Jurkat, Clone E6-1 (cell line): ENCODE data around the gene NUP214. TPM values are rescaled to one million over a fixed set of nuclear protein-coding genes. Genes with fewer than 3 reads are reported as not detected.

ENCODE experiments used
- DNase-seq: peaks from one replicate; pipeline ENCODE4 v3.0.0-alpha.2; 2011; ENCODE audit warnings: low read depth, low spot score
- H3K4me3 ChIP-seq: 2 replicates; pipeline ENCODE4 v1.5.1; 2011; ENCODE audit warnings: mild to moderate bottlenecking, low read length, control low read depth, moderate library complexity
- polyA plus RNA-seq: library from polyadenylated mRNA; unstranded; fragments of >200 nt; gene quantifications from one replicate; pipeline ENCODE4 v1.2.1, GENCODE V29; 2012; ENCODE audit warnings: missing spikeins; ENCODE audit not compliant: insufficient read length, insufficient read depth

NUP214 gene
- 35.0 TPM for polyA plus RNA-seq

- peak; percentile 95 for DNase-seq
- peak within 1 kb of the TSS; percentile 83 for H3K4me3 ChIP-seq
These were observed at the start of gene NUP214 for GRCh38 chr9:131125288-131126058. NUP214 (plus strand) TSS chr9:131125586; CDS start chr9:131125705, 119 bp downstream.

DNA sequence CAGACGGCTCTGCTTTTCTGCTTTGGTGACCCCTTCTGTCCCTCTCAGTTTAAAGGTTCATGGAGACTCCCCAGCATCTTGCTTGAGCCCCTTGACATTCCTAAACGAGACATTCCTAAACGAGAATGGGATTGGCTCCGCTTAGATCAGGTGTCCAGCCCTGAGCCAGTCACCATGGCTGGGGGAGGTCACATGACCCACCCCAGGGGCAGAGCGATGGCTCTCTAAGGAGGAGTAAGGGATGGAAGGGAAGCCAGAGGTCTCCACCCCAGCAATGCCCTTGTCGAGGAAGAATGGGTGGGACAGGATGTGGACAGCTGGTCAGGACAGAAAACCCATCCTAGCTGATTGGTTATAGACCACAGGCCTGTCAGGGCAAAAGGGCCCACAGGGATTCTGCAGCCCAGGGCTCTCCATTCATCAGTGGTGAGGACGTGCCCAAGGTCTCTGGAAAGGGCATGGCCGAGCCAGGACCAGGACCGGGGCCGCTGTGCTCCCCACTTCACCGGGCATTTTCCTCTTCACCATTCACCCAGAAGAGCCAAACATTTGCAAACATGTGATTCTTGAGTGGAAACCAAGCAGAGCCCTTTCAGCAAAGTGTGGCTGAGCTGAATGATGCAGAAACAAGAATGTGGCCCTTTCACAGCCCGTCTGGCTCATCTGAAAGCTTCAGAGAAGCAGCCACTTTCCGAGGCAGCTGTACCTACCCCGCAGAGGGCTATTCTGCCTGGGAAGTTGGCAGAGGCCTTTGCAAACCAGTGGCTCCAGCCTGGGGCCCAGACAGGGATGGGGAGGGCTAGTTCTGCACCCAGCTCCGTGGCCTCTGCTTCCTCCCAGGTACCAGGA lies 48.8 kb upstream of the NUP214 start:
- H3K4me3 ChIP-seq: no peak overlapping the region
- DNase-seq: no peak

DNA sequence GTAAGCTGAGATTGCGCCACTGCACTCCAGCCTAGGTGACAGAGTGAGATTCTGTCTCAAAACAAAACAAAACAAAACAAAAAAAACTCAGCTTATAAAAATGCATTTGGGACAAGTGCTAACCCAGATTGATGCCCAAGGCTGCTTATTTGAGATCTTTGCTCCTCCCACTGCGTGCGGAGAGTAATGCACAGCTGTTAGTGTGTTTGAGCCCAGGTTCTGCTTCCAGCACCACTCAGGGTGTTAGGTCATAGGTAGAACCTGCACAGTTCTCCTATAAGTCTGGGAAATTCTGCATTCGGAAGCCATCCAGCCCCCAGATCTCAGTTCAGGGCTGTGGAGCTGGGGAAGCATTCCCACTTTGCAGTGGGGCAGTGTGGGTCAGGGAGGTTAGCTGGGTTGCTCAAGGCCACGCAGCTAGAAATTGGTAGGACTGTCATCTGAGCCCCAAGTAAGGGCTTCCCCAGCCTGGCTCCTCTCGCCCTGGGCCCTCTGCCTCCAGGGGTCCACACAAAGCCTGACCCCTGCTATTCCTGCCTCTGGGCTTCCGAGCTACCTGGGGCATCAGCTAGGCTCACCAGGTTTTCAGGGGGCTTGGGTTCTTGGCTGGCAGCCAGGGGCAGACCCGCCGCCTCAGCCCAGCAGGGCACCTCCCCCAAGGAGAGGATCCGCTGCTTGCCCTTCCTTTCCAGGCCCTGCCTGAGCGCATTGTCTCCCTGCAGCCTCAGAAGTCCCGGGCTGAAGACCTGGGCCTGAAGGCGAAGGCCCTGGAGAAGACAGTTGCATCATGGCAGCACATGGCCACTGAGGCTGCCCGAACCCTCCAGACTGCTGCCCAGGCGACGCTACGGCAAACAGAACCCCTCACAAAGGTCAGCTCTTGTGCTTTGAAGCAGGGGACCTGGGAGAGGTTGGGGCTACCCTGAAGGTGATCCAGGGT lies 46.7 kb upstream of the NUP214 start:
- H3K4me3 ChIP-seq: no peak overlapping the region
- no peak for DNase-seq

DNA sequence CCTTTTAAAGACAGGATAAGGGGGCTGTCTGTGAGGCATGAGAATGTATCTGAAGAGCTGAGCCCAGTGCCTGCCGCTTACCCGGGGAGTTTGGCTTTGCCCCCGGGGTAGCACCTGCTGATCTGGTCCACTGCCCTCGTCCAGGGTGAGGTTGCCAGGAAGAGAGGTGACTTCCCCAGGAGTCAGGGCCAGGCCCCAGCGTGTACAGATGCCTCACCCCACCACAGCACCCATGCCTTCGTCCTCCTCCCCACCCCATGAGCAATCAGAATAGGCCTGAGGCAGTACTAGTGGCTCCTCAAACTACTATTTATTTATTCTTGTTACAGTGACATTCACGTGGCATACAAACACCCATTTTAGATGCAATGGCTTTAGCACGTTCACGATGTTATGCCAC lies 44.8 kb upstream of the NUP214 start:
- DNase-seq: no peak
- no peak overlapping the region for H3K4me3 ChIP-seq

- DNase-seq: no peak
- H3K4me3 ChIP-seq: no peak overlapping the region
These were observed 43.5 kb upstream of the NUP214 start for GRCh38 chr9:131081868-131082267.

DNA sequence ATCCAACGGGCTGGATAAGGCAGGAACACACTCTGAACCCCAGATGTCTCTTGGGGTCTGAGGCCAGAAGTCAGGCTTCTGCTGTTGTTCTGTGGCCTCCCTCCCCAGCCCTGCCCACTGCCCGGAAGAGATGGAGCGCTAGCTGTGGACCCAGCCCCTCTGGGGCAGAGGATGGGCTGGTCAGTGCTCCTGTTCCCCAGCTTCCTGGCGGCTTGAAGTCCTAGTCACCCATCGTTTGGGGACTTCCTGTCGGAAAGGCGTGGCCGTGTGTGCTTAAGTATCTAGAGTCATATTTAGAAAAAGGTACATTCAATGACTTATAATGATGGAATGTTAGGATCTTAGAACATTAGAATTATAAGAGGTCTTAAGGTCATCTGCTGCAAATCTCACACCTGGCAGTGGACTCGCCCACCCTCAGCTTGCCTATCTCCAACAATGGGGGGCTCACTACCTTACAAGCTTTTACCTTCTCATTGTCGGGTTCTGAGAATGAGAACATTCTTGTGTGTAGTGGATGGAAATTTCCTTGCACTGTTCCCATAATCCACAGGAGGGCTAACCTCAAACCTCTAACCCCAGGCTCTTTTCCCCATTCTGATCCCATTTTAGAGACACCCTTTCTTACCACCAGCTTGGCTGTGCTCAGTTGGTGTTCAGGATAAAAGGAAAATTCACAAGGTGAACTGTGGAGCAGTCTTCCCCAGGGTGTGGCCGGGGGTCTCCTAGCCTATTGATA lies 42.4 kb upstream of the NUP214 start:
- no peak overlapping the region for H3K4me3 ChIP-seq

DNA sequence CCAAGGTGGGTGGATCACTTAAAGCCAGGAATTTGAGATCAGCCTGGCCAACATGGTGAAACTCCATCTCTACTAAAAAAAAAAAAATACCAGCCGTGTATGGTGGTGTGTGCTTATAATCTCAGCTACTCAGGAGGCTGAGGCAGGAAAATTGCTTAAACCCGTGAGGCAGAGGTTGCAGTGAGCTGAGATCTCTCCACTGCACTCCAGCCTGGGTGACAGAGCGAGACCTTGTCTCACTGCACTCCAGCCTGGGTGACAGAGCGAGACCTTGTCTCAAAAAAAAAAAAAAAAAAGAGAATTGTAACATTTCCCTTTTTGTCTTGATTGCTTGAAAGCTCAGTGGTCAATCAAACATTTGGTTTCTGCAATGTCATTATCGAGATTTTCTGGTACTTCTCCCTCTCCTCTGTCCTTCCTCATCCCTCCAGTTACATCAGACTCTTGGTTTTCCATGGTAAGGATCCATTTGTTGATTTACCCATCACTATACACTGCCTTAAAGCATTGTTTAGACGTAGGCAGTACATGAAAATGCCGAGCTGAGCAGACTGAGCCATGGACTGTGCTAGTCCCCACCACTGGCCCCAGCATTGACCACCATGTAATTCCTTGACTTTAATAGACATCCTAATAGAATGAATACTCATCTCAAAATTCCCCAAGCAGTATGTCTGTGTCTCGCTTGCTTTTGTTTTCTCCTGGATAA lies 40.6 kb upstream of the NUP214 start:
- no peak overlapping the region for H3K4me3 ChIP-seq
- DNase-seq: no peak

More for the DNA sequence above, 42.4 kb upstream of the NUP214 start:
- no peak for DNase-seq

DNA sequence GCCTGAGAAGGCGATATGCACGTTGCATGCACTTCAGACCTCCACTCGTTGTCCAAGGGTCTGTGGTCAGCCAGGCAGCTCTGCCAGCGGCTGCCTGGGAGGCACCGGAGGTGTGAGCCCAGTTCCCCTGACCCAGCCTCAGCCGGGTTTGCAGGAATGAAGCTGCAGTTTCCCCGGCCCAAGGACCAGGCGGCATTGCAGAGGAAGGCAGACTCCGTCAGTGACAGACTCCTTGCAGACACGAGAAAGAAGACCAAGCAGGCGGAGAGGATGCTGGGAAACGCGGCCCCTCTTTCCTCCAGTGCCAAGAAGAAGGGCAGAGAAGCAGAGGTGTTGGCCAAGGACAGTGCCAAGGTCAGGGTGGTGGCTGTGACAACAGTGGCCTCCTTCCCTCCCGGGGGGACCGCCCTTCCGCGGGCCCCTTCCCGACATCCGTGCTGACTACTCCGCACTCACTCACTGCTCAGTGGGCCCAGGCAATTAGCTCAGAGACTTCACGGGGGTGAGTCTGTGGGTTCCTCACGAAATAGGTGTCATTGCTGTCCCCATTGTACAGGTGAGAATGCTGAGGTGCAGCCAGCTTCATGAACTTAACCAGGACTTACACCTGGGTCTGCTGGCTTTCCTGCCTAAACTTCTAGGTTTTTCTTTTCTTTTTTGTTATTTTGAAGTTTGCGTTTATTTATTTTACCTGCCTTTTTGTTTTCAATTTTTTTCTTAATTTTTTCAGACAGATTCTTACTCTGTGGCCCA lies 39.8 kb upstream of the NUP214 start:
- DNase-seq: no peak
- H3K4me3 ChIP-seq: no peak overlapping the region

GRCh38 chr9:131087354-131087893 lies 38.0 kb upstream of the NUP214 start:
- DNase-seq: no peak
- no peak overlapping the region for H3K4me3 ChIP-seq

- DNase-seq: no peak
- no peak overlapping the region for H3K4me3 ChIP-seq
These were observed 35.2 kb upstream of the NUP214 start for GRCh38 chr9:131090025-131090787.

GRCh38 chr9:131091352-131091992 lies 33.9 kb upstream of the NUP214 start:
- DNase-seq: no peak
- no peak overlapping the region for H3K4me3 ChIP-seq

GRCh38 chr9:131092030-131092429 lies 33.4 kb upstream of the NUP214 start:
- no peak overlapping the region for H3K4me3 ChIP-seq
- DNase-seq: no peak

DNA sequence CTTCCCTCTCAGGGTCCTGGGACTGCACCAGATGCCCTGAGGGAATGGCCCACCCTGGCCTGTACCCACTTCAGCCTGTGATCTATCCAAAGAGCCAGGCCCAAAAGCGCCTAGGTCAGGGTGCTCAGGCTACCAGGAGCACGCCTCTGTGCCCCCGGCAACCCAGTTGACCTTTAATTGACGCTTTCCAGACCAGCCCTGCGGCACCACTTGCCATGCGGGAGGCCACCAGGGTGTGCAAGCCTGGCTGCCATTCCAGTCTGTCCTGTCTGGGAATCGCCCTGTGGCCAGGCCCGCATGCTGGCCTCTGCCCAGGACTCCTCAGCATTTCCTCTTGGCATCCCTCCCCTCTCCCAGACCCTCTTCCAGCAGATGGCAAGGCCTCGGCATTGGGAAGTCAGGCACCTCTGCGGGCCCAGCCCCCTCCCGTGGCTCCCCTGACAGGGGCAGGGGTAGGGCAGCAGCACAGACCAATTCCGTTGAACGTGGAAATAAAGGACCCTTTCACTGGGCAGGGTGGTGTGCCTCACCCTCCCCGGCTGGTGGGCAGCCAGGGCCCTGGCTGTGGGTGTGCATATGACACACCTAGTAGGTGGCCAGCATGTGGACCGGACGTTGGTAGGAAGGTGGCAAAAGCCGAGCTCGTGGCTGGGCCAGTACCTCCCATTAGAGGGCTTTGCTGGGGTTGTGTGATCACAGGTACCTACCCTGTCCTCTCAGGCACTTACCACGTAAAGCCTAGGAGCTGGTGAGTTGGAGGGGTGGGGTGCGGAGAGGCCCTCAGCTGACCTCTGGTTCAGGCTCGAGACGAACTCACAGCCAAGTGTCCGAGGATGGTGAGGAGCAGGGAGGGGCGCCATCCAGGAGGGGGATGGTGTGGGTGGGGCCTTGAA lies 32.6 kb upstream of the NUP214 start:
- no peak overlapping the region for H3K4me3 ChIP-seq
- DNase-seq: no peak

GRCh38 chr9:131094015-131094414 lies 31.4 kb upstream of the NUP214 start:
- DNase-seq: no peak
- no peak overlapping the region for H3K4me3 ChIP-seq

DNA sequence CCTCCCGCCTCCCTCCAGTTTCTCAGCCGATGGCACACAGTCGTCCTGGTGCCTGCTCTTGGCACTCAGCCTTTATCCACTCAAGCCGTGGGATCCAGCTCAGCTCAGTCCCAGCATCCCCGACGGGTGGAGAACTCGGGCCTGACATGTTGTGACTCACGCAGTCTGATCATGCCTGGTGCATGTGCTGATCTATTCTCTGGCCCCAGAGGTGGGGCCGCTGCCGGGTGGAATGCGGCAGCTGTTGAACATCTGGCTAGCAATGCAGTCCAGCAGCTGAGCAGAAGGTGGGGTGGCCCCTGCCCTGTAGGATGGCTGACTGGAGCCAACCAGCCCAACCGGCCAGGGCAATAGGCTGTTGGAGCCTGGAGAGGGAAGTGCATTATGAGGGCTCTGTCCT lies 30.8 kb upstream of the NUP214 start:
- H3K4me3 ChIP-seq: no peak overlapping the region
- DNase-seq: no peak
